ENCODE results near the gene PTPRCAP.
"Not testable (repeated sequence)": the region's sequence is repeated elsewhere in the genome, so short reads cannot be mapped to it uniquely, and the experiment has no call there.

Gene PTPRCAP

GRCh38 chr11:67410984-67411784 lies 26.3 kb downstream of the PTPRCAP start:
- in situ Hi-C loops (cut with MboI; ENCODE audit: low sequenced_read_pairs): no loop called here

GRCh38 chr11:67410369-67410831 lies 27.1 kb downstream of the PTPRCAP start:
- in situ Hi-C loops (cut with MboI; ENCODE audit: low sequenced_read_pairs): no loop called here

DNA sequence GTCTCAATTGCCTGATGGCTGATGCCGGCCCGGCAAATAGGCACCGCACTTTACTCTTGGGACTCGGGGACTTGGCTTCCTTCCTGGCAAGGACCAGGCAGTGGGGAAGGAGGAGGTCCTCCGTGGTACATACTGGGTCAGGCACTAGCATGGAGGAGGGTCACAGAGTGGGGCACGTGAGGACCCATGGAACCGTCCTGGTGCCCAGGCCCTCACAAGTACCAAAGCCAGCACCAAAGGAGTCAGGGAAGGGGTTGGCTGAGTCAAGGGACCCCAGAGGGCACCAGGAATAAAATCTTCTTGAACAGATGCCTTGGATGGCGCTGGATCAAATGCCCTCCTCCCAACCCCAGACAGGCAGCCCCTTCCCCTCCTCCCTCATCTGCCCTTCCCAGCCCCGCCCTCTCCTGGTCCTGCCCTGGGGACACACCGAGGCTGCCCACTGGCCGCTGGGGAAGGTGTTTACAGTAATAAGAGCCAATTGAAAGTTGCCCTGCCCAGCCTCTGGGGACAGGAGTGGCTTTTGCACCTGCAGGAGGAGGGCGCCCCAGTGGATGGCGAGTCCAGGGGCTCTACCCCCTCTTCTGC lies 27.6 kb downstream of the PTPRCAP start:
- in situ Hi-C loops (cut with MboI; ENCODE audit: low sequenced_read_pairs): no loop called here

GRCh38 chr11:67409261-67409666 lies 28.2 kb downstream of the PTPRCAP start:
- in situ Hi-C loops (cut with MboI; ENCODE audit: low sequenced_read_pairs): no loop called here

DNA sequence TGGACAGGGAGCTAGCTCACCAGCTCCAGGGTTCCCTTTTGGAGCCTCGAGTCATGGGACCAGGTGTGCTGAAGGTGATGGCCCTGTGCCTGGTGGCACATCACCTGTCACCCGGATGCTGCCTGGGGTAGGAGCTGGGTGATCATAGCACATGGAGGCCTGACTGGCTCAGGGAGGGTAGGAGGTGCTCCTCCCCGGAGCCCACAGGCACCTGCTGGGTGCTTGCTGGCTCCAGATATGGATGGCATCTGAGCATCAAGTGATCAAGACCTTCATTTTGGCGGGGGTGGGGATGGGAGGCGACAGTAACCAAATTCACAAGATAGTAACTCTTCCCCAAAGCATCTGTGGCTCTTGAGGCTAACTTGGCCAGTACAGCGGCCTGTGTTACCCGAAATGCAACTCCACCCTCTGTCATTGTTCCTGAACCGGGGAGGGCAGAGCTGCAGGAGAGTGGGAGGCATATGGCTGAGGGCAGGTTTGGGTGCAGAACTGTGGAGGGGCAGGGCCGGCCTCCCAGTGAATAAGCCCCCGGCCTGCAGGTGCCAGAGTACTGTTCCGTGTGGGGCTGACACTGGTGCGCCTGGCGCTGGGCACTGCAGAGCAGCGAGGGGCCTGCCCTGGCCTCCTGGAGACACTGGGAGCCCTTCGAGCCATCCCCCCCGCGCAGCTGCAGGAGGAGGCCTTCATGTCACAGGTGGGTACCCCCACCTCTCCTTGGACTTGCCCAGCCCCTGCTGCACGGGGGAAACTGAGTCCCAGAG lies 28.9 kb downstream of the PTPRCAP start:
- in situ Hi-C loops (cut with MboI; ENCODE audit: low sequenced_read_pairs): no loop called here

GRCh38 chr11:67407688-67408163 lies 29.8 kb downstream of the PTPRCAP start:
- in situ Hi-C loops (cut with MboI; ENCODE audit: low sequenced_read_pairs): no loop called here

- in situ Hi-C loops (cut with MboI; ENCODE audit: low sequenced_read_pairs): no loop called here
These were observed 30.4 kb downstream of the PTPRCAP start for GRCh38 chr11:67406969-67407687.

GRCh38 chr11:67406420-67406968 lies 31.0 kb downstream of the PTPRCAP start:
- in situ Hi-C loops (cut with MboI; ENCODE audit: low sequenced_read_pairs): no loop called here

DNA sequence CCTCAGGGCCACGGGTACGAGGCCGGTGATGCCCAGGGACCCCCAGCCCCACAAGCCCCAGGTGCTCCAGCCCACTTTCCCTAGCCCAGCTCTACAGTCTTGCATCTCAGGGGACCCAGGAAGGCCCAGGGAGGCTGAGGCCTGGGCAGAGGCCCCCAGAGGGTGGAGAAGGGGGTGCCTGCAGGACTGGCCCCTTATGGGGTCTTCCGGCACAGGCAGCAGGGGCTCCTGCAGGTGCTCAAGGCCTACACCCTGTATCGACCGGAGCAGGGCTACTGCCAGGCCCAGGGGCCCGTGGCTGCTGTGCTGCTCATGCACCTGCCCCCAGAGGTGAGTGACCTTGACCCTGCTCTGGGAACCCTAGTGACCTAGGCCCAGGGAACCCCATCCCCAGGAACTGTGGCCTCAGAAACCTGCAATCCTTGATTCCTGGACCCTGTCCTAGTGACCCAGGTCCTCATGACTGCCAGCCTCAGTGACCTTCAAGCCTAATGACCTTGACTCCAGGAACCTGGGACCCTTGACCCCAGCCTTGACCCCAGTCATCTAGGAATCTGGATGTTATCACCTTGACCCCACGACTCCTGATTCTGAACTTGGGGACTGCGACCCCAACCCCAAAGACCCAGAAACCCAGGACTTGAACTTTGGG lies 31.7 kb downstream of the PTPRCAP start:
- in situ Hi-C loops (cut with MboI; ENCODE audit: low sequenced_read_pairs): no loop called here

GRCh38 chr11:67405196-67405567 lies 32.3 kb downstream of the PTPRCAP start:
- in situ Hi-C loops (cut with MboI; ENCODE audit: low sequenced_read_pairs): no loop called here

GRCh38 chr11:67404515-67405195 lies 32.8 kb downstream of the PTPRCAP start:
- in situ Hi-C loops (cut with MboI; ENCODE audit: low sequenced_read_pairs): no loop called here

- in situ Hi-C loops (cut with MboI; ENCODE audit: low sequenced_read_pairs): not testable (repeated sequence)
These were observed 34.4 kb downstream of the PTPRCAP start for GRCh38 chr11:67403085-67403484.

DNA sequence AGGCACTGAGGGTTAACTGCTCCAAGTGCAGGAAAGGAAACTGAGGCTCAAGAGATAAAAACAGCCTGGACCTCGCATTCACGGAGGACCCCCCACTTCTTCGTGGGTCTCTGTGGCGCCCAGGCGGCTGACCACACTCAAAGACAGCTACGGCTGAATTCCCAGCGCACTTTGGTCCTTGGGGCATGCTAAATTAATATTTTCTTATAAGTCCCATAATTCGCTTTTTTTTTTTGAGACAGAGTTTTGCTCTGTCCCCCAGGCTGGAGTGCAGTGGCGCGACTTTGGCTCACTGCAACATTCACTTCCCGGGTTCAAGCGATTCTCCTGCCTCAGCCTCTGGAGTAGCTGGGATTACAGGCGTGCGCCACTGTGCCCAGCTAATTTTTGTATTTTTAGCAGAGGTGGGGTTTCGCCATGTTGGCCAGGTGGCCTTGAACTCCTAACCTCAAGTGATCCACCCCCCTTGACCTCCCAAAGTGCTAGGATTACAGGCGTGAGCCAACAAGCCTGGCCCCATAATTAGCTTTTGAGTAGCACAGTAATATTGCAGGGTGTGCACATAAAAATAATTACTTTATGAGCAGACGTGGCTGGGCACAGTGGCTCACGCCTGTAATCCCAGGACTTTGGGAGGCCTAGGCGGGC lies 35.2 kb downstream of the PTPRCAP start:
- in situ Hi-C loops (cut with MboI; ENCODE audit: low sequenced_read_pairs): not testable (repeated sequence)

- in situ Hi-C loops (cut with MboI; ENCODE audit: low sequenced_read_pairs): no loop called here
These were observed 35.8 kb downstream of the PTPRCAP start, which contains the start of gene PPP1CA for GRCh38 chr11:67401495-67402191. Gene PPP1CA (minus strand): TSS chr11:67401858. CDS start chr11:67401782, 76 bp downstream.

GRCh38 chr11:67400942-67401494 lies 36.5 kb downstream of the PTPRCAP start:
- in situ Hi-C loops (cut with MboI; ENCODE audit: low sequenced_read_pairs): no loop called here

DNA sequence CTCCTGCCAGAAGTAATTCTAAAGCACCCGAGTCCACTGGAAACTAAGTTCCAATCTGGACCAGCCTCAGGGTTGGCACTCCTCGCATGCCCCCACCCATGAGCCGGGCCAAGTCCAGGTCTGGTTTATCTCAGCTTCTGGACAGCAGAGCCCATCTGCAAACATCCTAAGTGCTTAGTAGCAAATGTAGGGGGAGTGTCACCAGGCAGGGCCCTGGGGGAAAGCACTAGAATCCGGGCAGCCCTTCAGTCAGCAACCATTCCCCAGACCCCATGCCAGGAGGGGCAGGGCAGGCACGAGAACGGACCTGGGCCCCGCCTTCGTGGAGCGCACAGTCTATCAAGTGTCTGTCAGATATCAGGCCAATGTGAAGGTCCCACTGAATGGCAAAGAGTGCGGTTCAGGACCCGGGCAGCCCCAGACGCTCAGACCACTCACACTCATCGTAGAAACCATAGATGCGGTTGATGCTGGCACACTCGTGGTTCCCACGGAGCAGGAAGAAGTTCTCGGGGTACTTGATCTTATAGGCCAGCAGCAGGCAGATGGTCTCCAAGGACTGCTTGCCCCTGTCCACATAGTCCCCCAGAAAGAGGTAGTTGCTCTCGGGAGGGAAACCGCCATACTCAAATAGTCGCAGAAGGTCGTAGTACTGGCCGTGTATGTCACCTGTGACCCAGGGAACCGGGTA lies 37.1 kb downstream of the PTPRCAP start:
- in situ Hi-C loops (cut with MboI; ENCODE audit: low sequenced_read_pairs): no loop called here
